ENCODE data around the gene TRMT10C. TPM values are rescaled to one million over a fixed set of nuclear protein-coding genes. Genes with fewer than 3 reads are reported as not detected.
"Not testable (repeated sequence)": the region's sequence is repeated elsewhere in the genome, so short reads cannot be mapped to it uniquely, and the experiment has no call there.

The TRMT10C gene
- total RNA-seq, 1 donor from 2014 or later, result 17.0 TPM

GRCh38 chr3:101603184-101603583 lies 41.5 kb downstream of the TRMT10C start:
- peaks cover 3% of the 10 kb centered on the region for H3K9me3 Mint-ChIP-seq (ENCODE audit: low read depth)
- TF ChIP-seq, protein P1, sequence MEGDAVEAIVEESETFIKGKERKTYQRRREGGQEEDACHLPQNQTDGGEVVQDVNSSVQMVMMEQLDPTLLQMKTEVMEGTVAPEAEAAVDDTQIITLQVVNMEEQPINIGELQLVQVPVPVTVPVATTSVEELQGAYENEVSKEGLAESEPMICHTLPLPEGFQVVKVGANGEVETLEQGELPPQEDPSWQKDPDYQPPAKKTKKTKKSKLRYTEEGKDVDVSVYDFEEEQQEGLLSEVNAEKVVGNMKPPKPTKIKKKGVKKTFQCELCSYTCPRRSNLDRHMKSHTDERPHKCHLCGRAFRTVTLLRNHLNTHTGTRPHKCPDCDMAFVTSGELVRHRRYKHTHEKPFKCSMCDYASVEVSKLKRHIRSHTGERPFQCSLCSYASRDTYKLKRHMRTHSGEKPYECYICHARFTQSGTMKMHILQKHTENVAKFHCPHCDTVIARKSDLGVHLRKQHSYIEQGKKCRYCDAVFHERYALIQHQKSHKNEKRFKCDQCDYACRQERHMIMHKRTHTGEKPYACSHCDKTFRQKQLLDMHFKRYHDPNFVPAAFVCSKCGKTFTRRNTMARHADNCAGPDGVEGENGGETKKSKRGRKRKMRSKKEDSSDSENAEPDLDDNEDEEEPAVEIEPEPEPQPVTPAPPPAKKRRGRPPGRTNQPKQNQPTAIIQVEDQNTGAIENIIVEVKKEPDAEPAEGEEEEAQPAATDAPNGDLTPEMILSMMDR (IDR thresholded peaks at IDR 0.05), result no peak
- H3K27ac Mint-ChIP-seq (ENCODE audit: unreplicated experiment), result no peak overlapping the region
- peaks cover 5% of the 10 kb centered on the region for H3K36me3 Mint-ChIP-seq (ENCODE audit: low read depth)
- H3K27me3 Mint-ChIP-seq (ENCODE audit: low read depth), result no peaks in the 10 kb centered on the region
- H3K4me3 Mint-ChIP-seq (ENCODE audit: unreplicated experiment), result no peak overlapping the region
- no peaks in the 10 kb centered on the region for H3K4me1 Mint-ChIP-seq (ENCODE audit: low read depth)
- no peak for DNase-seq (ENCODE audit: low spot score)

GRCh38 chr3:101605398-101605797 lies 43.7 kb downstream of the TRMT10C start:
- DNase-seq (ENCODE audit: low spot score); H3K4me1 Mint-ChIP-seq (ENCODE audit: low read depth); H3K9me3 Mint-ChIP-seq (ENCODE audit: low read depth); H3K4me3 Mint-ChIP-seq (ENCODE audit: unreplicated experiment); H3K36me3 Mint-ChIP-seq (ENCODE audit: low read depth); H3K27ac Mint-ChIP-seq (ENCODE audit: unreplicated experiment); H3K27me3 Mint-ChIP-seq (ENCODE audit: low read depth): not testable (repeated sequence)

GRCh38 chr3:101611023-101611422 lies 49.4 kb downstream of the TRMT10C start:
- no peaks in the 10 kb centered on the region for H3K4me1 Mint-ChIP-seq (ENCODE audit: low read depth)
- H3K27ac Mint-ChIP-seq (ENCODE audit: unreplicated experiment), result no peak overlapping the region
- H3K27me3 Mint-ChIP-seq (ENCODE audit: low read depth), result no peaks in the 10 kb centered on the region
- no peak for DNase-seq (ENCODE audit: low spot score)
- no peaks in the 10 kb centered on the region for H3K9me3 Mint-ChIP-seq (ENCODE audit: low read depth)
- TF ChIP-seq, protein P1 (IDR thresholded peaks at IDR 0.05), result no peak
- no peaks in the 10 kb centered on the region for H3K36me3 Mint-ChIP-seq (ENCODE audit: low read depth)
- no peak overlapping the region for H3K4me3 Mint-ChIP-seq (ENCODE audit: unreplicated experiment)

- H3K4me3 Mint-ChIP-seq (ENCODE audit: unreplicated experiment); DNase-seq (ENCODE audit: low spot score); H3K27ac Mint-ChIP-seq (ENCODE audit: unreplicated experiment); H3K9me3 Mint-ChIP-seq (ENCODE audit: low read depth); H3K36me3 Mint-ChIP-seq (ENCODE audit: low read depth); H3K4me1 Mint-ChIP-seq (ENCODE audit: low read depth); H3K27me3 Mint-ChIP-seq (ENCODE audit: low read depth): not testable (repeated sequence)
Measured at GRCh38 chr3:101613014-101613413, 51.3 kb downstream of the TRMT10C start.

- TF ChIP-seq, protein P1 (IDR thresholded peaks at IDR 0.05), result no peak
- no peak overlapping the region for H3K27ac Mint-ChIP-seq (ENCODE audit: unreplicated experiment)
- DNase-seq (ENCODE audit: low spot score), result no peak
- no peaks in the 10 kb centered on the region for H3K36me3 Mint-ChIP-seq (ENCODE audit: low read depth)
- no peak overlapping the region for H3K4me3 Mint-ChIP-seq (ENCODE audit: unreplicated experiment)
- H3K27me3 Mint-ChIP-seq (ENCODE audit: low read depth), result no peaks in the 10 kb centered on the region
- H3K9me3 Mint-ChIP-seq (ENCODE audit: low read depth), result peaks cover 4% of the 10 kb centered on the region
- H3K4me1 Mint-ChIP-seq (ENCODE audit: low read depth), result no peaks in the 10 kb centered on the region
Measured at GRCh38 chr3:101615525-101615924, 53.9 kb downstream of the TRMT10C start.

Other genes starting within 250 kb of the TRMT10C start
- 0.50 to 0.80 TPM (median 0.56 TPM) in 3 replicates for gene IMPG2, start 241.3 kb upstream of the TRMT10C start, total RNA-seq
- 15.7 to 20.6 TPM (median 17.2 TPM) in 3 replicates for gene SENP7, start 48.7 kb upstream of the TRMT10C start, total RNA-seq
- gene PCNP, start 12.3 kb downstream of the TRMT10C start, total RNA-seq, result 128 to 145 TPM (median 139 TPM) in 3 replicates
- 13.3 to 17.7 TPM (median 14.7 TPM) in 3 replicates for gene ZBTB11, start 115.3 kb downstream of the TRMT10C start, total RNA-seq
- 649 to 687 TPM (median 652 TPM) in 3 replicates for gene RPL24, start 124.8 kb downstream of the TRMT10C start, total RNA-seq
- gene CEP97, start 162.7 kb downstream of the TRMT10C start, total RNA-seq, result 8.5 to 13.7 TPM (median 11.8 TPM) in 3 replicates
- 20.3 to 27.1 TPM (median 20.4 TPM) in 3 replicates for gene NXPE3, start 217.3 kb downstream of the TRMT10C start, total RNA-seq

All from chondrocyte (in vitro differentiated cells).